ENCODE data around the gene NCKAP1. TPM values are rescaled to one million over a fixed set of nuclear protein-coding genes. Genes with fewer than 3 reads are reported as not detected.

NCKAP1 gene
- total RNA-seq, 2 donors from 2014 or later, result 81.7 to 116 TPM

- no peak for DNase-seq (ENCODE audit: low spot score)
- WGBS, result 89% methylated on average over 3 of the region's 3 CpGs
- intact Hi-C loops (cut with DNase I), result no loop called here
- H3K36me3 ChIP-seq, result no peaks in the 10 kb centered on the region
- no peak overlapping the region for H3K27ac ChIP-seq
- no peaks in the 10 kb centered on the region for H3K27me3 ChIP-seq (replicated peaks; ENCODE audit: insufficient read depth)
- H3K4me1 ChIP-seq (replicated peaks), result no peaks in the 10 kb centered on the region
- no peak overlapping the region for H3K4me3 ChIP-seq
- TF ChIP-seq POLR2AphosphoS5 (IDR thresholded peaks at IDR 0.05) (no peak), CTCF (IDR thresholded peaks at IDR 0.05) (no peak)
- H3K9me3 ChIP-seq, result no peaks in the 10 kb centered on the region
Measured at GRCh38 chr2:183009249-183009899, 28.9 kb downstream of the NCKAP1 start.

- no peaks in the 10 kb centered on the region for H3K36me3 ChIP-seq
- DNase-seq (ENCODE audit: low spot score), result no peak
- intact Hi-C loops (cut with DNase I), result no loop called here
- no peaks in the 10 kb centered on the region for H3K27me3 ChIP-seq (replicated peaks; ENCODE audit: insufficient read depth)
- no peaks in the 10 kb centered on the region for H3K4me1 ChIP-seq (replicated peaks)
- no peak overlapping the region for H3K27ac ChIP-seq
- TF ChIP-seq POLR2A (IDR thresholded peaks at IDR 0.05), result no peak
- no peak for TF ChIP-seq CTCF (IDR thresholded peaks at IDR 0.05)
- no peak for TF ChIP-seq POLR2AphosphoS5 (IDR thresholded peaks at IDR 0.05)
- no peak overlapping the region for H3K4me3 ChIP-seq
- H3K9me3 ChIP-seq, result no peaks in the 10 kb centered on the region
- 58% methylated on average over 2 of the region's 2 CpGs for WGBS
Measured at GRCh38 chr2:183001948-183002347, 36.3 kb downstream of the NCKAP1 start.

- Histone ChIP-seq H3K4me3 (no peak overlapping the region), H3K4me1 (replicated peaks) (no peaks in the 10 kb centered on the region), H3K27me3 (replicated peaks; ENCODE audit: insufficient read depth) (no peaks in the 10 kb centered on the region), H3K27ac (no peak overlapping the region), H3K9me3 (no peaks in the 10 kb centered on the region), H3K36me3 (no peaks in the 10 kb centered on the region)
- intact Hi-C loops (cut with DNase I), result no loop called here
- no peak for DNase-seq (ENCODE audit: low spot score)
- WGBS, result 86% methylated on average over 10 of the region's 10 CpGs
- TF ChIP-seq POLR2A (IDR thresholded peaks at IDR 0.05), result no peak
- TF ChIP-seq POLR2AphosphoS5 (IDR thresholded peaks at IDR 0.05), result no peak
- no peak for TF ChIP-seq CTCF (IDR thresholded peaks at IDR 0.05)
Measured at GRCh38 chr2:183000846-183001245, 37.4 kb downstream of the NCKAP1 start.

- DNase-seq (ENCODE audit: low spot score), result no peak
- TF ChIP-seq CTCF (IDR thresholded peaks at IDR 0.05), result no peak
- TF ChIP-seq POLR2AphosphoS5 (IDR thresholded peaks at IDR 0.05), result no peak
- TF ChIP-seq POLR2A (IDR thresholded peaks at IDR 0.05), result no peak
- WGBS, result 96% methylated on average over 3 of the region's 3 CpGs
- H3K27me3 ChIP-seq (replicated peaks; ENCODE audit: insufficient read depth), result no peaks in the 10 kb centered on the region
- intact Hi-C loops (cut with DNase I), result no loop called here
- H3K4me3 ChIP-seq, result no peak overlapping the region
- H3K36me3 ChIP-seq, result no peaks in the 10 kb centered on the region
- no peaks in the 10 kb centered on the region for H3K4me1 ChIP-seq (replicated peaks)
- no peaks in the 10 kb centered on the region for H3K9me3 ChIP-seq
- H3K27ac ChIP-seq, result no peak overlapping the region
Measured at GRCh38 chr2:182999348-183000028, 38.8 kb downstream of the NCKAP1 start.
